Sigmoid colon (tissue), 7 donors: ENCODE results near the gene LONP1. TPM values are rescaled to one million over a fixed set of nuclear protein-coding genes. Genes with fewer than 3 reads are reported as not detected.

Source experiments
- DNase-seq: peaks from one replicate; pipeline ENCODE4 v3.0.0-alpha.2; 2019
- H3K27ac ChIP-seq, 4 donors: fragments of 200-600 bp; sonication (generic); one replicate each; pipeline ENCODE4 v1.5.1; 2016 to 2019; ENCODE audit warnings: mild to moderate bottlenecking in 1 of 4
- H3K27me3 ChIP-seq, 3 donors: fragments of 200-600 bp; sonication (generic); one replicate each; pipeline ENCODE4 v1.5.1; 2019; ENCODE audit warnings: mild to moderate bottlenecking in 1 of 3
- H3K36me3 ChIP-seq, 4 donors: fragments of 200-600 bp; sonication (generic); one replicate each; pipeline ENCODE4 v1.5.1; 2016 to 2019
- H3K4me1 ChIP-seq, 4 donors: fragments of 200-600 bp; sonication (generic); one replicate each; pipeline ENCODE4 v1.5.1; 2017 to 2019
- H3K4me3 ChIP-seq, 4 donors: fragments of 200-600 bp; sonication (generic); one replicate each; pipeline ENCODE4 v1.5.1; 2017 to 2019; ENCODE audit warnings: mild to moderate bottlenecking in 2 of 4, moderate library complexity in 1 of 4
- H3K9me3 ChIP-seq, 4 donors: fragments of 200-600 bp in 3 of 4; sonication (generic) in 3 of 4; one replicate each; pipeline versions ENCODE4 v1.5.1 to v1.6.1; 2013 to 2019
- EP300 ChIP-seq, 4 donors: sonication (generic); formaldehyde crosslinking; IDR thresholded peaks; one replicate each; pipeline ENCODE4 v1.6.1; 2017; ENCODE audit warnings: antibody characterized with exemption in 4 of 4
- POLR2A ChIP-seq, 2 donors: fragments of 450-650 bp; IDR thresholded peaks; one replicate each; pipeline ENCODE4 v1.6.1; 2016; ENCODE audit warnings: antibody characterized with exemption in 2 of 2, mild to moderate bottlenecking in 2 of 2, moderate library complexity in 2 of 2
- POLR2AphosphoS5 ChIP-seq, 4 donors: sonication (generic); formaldehyde crosslinking; IDR thresholded peaks; one replicate each; pipeline ENCODE4 v1.6.1; 2017; ENCODE audit warnings: antibody characterized with exemption in 4 of 4
- WGBS, 2 donors: extraction: QIAGEN DNeasy Blood & Tissue Kit; methylation state at CpG; one replicate each; pipeline ENCODE4 v1.1.7; 2013; 5-methylcytosine and 5-hydroxymethylcytosine counted together
- intact Hi-C: fragments of 100-400 bp; cut with DNase I; formaldehyde crosslinking; loops from one replicate; pipeline ENCODE4 v1.15.1; 2023
- polyA plus RNA-seq, 3 donors: library from polyadenylated mRNA; stranded (reverse); fragments of 200-250 nt; gene quantifications; one replicate each; pipeline ENCODE4 v1.2.3, GENCODE V29; 2013
- total RNA-seq, 4 donors: library from RNA; depleted of rRNA; stranded (reverse); fragments of >200 nt; gene quantifications; one replicate each; pipeline ENCODE4 v1.1.0, GENCODE V29; 2016
- TF ChIP-seq, protein P1 (sequence below), 4 experiments: fragments of 450-650 bp in 3 of 4; fragments of 200-600 bp in 1 of 4; IDR thresholded peaks; one replicate each; pipeline ENCODE4 v1.5.1; 2016 to 2019; ENCODE audit warnings: antibody characterized with exemption in 4 of 4, mild to moderate bottlenecking in 3 of 4, moderate library complexity in 2 of 4
- donor health status: healthy with polysubstance abuse.
- donor health status: Bipolar disorder and iron deficiency.
- donor health status: healthy.

Gene LONP1
- total and polyA plus RNA-seq, 7 donors, result 24.0 to 62.6 (median 31.1) TPM

DNA sequence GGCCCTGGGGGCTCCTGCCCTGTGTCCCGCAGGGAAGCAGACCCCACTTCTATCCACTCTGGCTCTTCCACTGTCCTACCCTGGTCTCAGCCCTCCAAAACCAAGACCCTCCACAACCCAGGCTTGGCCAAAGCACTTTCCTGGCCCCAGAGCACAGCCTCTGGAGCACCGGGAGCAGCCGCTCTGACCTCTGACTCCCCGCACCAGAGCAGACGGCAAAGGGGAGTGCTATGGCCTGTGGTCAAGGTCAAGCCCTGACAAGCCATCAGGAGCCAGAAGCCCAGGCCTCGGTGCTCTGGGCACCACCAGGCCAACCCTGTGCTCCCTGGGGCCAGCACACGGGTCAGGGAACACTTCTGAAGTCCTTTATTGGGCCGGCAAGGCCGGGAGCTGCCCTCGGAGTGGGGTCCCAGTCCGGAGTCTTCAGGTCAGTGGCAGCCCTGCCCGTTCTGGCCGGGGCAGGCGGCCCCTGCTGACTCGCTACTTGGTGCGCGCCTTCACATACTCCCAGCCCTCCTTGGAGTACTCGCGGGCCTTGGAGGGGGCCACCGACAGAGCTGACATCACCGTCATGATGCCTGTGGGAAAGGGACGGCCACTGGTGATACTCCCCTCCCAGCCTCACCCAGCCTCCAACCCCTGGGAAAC lies 41.8 kb downstream of the LONP1 start:
- H3K36me3 ChIP-seq, result peaks cover 0 to 10% (median 3%) of the 10 kb centered on the region in 4 donors
- H3K4me1 ChIP-seq, result peaks cover 0 to 18% (median 16%) of the 10 kb centered on the region in 4 donors
- H3K27ac ChIP-seq, result no peak overlapping the region
- no peaks in the 10 kb centered on the region for H3K9me3 ChIP-seq
- DNase-seq, result no peak
- 94% methylated on average over 22 of the region's 22 CpGs for WGBS, 2 donors
- no peak overlapping the region for H3K4me3 ChIP-seq
- H3K27me3 ChIP-seq, result no peaks in the 10 kb centered on the region
- intact Hi-C loops, result no loop called here
- TF ChIP-seq EP300 (IDR thresholded peaks at IDR 0.05) (no peak), POLR2A (IDR thresholded peaks at IDR 0.05) (no peak), POLR2AphosphoS5 (IDR thresholded peaks at IDR 0.05) (no peak)
- TF ChIP-seq, protein P1, sequence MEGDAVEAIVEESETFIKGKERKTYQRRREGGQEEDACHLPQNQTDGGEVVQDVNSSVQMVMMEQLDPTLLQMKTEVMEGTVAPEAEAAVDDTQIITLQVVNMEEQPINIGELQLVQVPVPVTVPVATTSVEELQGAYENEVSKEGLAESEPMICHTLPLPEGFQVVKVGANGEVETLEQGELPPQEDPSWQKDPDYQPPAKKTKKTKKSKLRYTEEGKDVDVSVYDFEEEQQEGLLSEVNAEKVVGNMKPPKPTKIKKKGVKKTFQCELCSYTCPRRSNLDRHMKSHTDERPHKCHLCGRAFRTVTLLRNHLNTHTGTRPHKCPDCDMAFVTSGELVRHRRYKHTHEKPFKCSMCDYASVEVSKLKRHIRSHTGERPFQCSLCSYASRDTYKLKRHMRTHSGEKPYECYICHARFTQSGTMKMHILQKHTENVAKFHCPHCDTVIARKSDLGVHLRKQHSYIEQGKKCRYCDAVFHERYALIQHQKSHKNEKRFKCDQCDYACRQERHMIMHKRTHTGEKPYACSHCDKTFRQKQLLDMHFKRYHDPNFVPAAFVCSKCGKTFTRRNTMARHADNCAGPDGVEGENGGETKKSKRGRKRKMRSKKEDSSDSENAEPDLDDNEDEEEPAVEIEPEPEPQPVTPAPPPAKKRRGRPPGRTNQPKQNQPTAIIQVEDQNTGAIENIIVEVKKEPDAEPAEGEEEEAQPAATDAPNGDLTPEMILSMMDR (IDR thresholded peaks at IDR 0.05), result no peak

DNA sequence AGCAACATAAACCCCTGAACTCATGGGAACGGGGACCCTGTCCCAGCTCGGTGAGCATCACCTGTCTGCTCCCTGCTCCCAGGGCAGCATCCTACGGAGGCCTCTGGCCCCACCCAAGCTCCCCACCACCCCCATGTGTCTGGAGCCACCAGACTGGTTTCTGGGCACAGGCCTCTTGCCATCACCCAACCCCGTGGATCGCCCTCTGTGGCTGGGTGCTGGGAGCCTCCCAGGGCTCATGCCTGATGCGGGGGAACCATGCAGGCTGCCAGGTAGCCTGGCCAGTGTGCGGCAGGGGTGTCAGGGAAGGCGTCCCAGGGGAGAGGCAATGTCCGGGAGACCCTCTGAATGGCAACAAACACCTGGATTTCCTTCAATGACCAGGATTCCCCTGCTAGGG lies 42.4 kb downstream of the LONP1 start:
- Histone ChIP-seq H3K4me1 (peaks cover 0 to 18% (median 16%) of the 10 kb centered on the region in 4 donors), H3K4me3 (no peak overlapping the region), H3K27me3 (no peaks in the 10 kb centered on the region), H3K9me3 (no peaks in the 10 kb centered on the region), H3K27ac (no peak overlapping the region), H3K36me3 (peaks cover 0 to 10% (median 3%) of the 10 kb centered on the region in 4 donors)
- intact Hi-C loops, result no loop called here
- 86 to 91% methylated on average over 9 of the region's 9 CpGs for WGBS, 2 donors
- DNase-seq, result no peak
- TF ChIP-seq EP300 (IDR thresholded peaks at IDR 0.05), result no peak

DNA sequence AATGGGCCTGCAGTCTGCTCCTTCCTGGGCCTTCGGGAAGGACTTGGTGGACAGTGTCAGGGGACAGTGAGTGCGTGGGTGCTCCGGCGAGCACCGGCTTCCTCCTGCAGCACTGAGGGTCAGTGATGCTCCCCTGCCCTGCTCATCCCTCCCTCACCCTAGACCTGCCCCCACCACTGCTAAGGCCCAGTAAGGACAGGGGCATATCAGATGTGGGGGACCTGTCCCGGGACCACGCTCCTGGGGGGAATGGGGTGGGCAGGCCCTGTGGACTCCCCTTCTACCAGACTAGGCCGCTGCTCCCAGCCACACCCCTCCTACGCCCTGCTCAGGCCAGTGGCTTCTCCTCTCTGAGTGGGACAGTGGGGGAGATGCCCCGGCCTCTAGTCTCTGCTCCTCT lies 42.8 kb downstream of the LONP1 start:
- no peak for DNase-seq
- Histone ChIP-seq H3K27ac (no peak overlapping the region), H3K4me3 (no peak overlapping the region), H3K36me3 (peaks cover 0 to 10% (median 3%) of the 10 kb centered on the region in 4 donors), H3K9me3 (no peaks in the 10 kb centered on the region), H3K27me3 (no peaks in the 10 kb centered on the region), H3K4me1 (peaks cover 0 to 18% (median 16%) of the 10 kb centered on the region in 4 donors)
- 85 to 92% methylated on average over 10 of the region's 10 CpGs for WGBS, 2 donors
- TF ChIP-seq POLR2AphosphoS5 (IDR thresholded peaks at IDR 0.05) (no peak), POLR2A (IDR thresholded peaks at IDR 0.05) (no peak), EP300 (IDR thresholded peaks at IDR 0.05) (no peak)
- TF ChIP-seq, protein P1 (IDR thresholded peaks at IDR 0.05), result no peak
- intact Hi-C loops, result no loop called here

DNA sequence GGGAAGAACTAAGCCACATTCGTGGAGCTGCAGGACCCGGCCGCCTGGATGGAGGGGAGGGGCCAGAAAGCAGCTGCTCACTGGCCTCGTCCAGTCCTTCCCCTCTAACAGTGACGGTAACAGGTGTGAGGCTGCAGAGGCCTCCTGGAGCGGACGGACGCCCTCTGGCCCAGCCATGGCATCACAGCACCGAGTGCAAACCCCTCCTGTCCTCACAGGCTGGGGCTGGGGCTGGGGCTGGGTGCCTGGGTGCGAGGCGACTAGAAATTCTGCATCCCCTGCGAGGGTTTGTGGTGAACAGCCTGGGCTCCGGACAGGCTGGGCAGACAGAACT lies 43.2 kb downstream of the LONP1 start:
- H3K36me3 ChIP-seq, result peaks cover 0 to 14% (median 3%) of the 10 kb centered on the region in 4 donors
- H3K4me1 ChIP-seq, result peaks cover 0 to 18% (median 16%) of the 10 kb centered on the region in 4 donors
- TF ChIP-seq POLR2AphosphoS5 (IDR thresholded peaks at IDR 0.05), result no peak
- no peak for TF ChIP-seq EP300 (IDR thresholded peaks at IDR 0.05)
- TF ChIP-seq, protein P1 (IDR thresholded peaks at IDR 0.05), result no peak
- no peak for TF ChIP-seq POLR2A (IDR thresholded peaks at IDR 0.05)
- intact Hi-C loops, result no loop called here
- H3K27ac ChIP-seq, result no peak overlapping the region
- no peak for DNase-seq
- H3K9me3 ChIP-seq, result no peaks in the 10 kb centered on the region
- H3K27me3 ChIP-seq, result no peaks in the 10 kb centered on the region
- 38 to 70% methylated on average over 13 of the region's 13 CpGs for WGBS, 2 donors
- H3K4me3 ChIP-seq, result no peak overlapping the region

DNA sequence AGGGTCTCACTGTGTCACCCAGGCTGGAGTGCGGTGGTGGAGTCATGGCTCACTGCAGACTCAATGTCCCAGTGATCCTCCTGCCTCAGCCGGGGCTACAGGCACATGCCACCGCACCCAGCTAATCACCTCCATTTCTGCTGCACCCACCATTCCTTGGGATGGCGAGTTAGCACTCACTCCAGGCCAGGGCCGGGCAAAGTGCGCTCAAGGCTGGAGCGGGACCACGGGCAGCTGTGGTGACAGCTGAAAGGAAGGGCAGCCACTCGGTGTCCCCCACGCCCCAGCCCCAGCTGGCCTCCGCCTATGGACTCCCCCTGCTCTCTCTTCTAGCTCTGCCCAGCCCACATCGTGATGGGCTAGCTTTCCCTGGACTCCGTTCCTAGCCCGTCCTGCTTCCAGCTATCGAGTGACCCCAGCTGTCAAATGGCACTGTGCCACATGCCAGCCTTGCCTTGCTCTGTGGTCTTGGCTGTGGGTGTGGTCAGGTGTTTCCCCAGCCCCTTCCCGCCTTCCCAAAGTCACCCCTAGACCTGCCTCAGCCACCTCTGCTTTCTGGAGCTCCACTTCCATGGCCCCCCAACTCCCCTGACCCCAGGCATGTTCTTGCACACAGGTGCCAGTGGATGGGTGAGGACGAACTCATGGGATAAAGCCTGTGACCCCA lies 43.7 kb downstream of the LONP1 start:
- H3K36me3 ChIP-seq, result peaks cover 0 to 14% (median 3%) of the 10 kb centered on the region in 4 donors
- intact Hi-C loops, result no loop called here
- WGBS, 2 donors, result 27 to 79% methylated on average over 17 of the region's 17 CpGs
- TF ChIP-seq POLR2AphosphoS5 (IDR thresholded peaks at IDR 0.05), result no peak
- no peak for TF ChIP-seq POLR2A (IDR thresholded peaks at IDR 0.05)
- TF ChIP-seq EP300 (IDR thresholded peaks at IDR 0.05), result no peak
- TF ChIP-seq, protein P1 (IDR thresholded peaks at IDR 0.05), result no peak
- no peak overlapping the region for H3K4me3 ChIP-seq
- H3K9me3 ChIP-seq, result no peaks in the 10 kb centered on the region
- DNase-seq, result no peak
- H3K27ac ChIP-seq, result no peak overlapping the region
- no peaks in the 10 kb centered on the region for H3K27me3 ChIP-seq
- H3K4me1 ChIP-seq, result peaks cover 0 to 16% (median 13%) of the 10 kb centered on the region in 4 donors
